Measurements from ENCODE around the gene CLDN19.

GRCh38 chr1:42734201-42735035 is 5.6 kb downstream of the CLDN19 start:
- TF ChIP-seq CTCF (IDR thresholded peaks at IDR 0.05; ENCODE audit: low read depth, low read length) (no peak), EZH2phosphoT487 (IDR thresholded peaks at IDR 0.05; ENCODE audit: low read depth) (no peak)

All from OCI-LY3 (cell line).